ENCODE data around the gene KIRREL1.

KIRREL1 gene

GRCh38 chr1:158119976-158120653, 126.7 kb downstream of the KIRREL1 start:
- Histone ChIP-seq H3K9me3 (ENCODE audit: severe bottlenecking) (no peaks in the 10 kb centered on the region), H3K36me3 (no peaks in the 10 kb centered on the region), H3K27me3 (ENCODE audit: insufficient read depth, low read depth, severe bottlenecking) (peaks cover 28% of the 10 kb centered on the region), H3K4me3 (ENCODE audit: low read depth, low read length) (no peak overlapping the region), H3K27ac (no peak overlapping the region)
- no peak for DNase-seq
- TF ChIP-seq, protein P1, sequence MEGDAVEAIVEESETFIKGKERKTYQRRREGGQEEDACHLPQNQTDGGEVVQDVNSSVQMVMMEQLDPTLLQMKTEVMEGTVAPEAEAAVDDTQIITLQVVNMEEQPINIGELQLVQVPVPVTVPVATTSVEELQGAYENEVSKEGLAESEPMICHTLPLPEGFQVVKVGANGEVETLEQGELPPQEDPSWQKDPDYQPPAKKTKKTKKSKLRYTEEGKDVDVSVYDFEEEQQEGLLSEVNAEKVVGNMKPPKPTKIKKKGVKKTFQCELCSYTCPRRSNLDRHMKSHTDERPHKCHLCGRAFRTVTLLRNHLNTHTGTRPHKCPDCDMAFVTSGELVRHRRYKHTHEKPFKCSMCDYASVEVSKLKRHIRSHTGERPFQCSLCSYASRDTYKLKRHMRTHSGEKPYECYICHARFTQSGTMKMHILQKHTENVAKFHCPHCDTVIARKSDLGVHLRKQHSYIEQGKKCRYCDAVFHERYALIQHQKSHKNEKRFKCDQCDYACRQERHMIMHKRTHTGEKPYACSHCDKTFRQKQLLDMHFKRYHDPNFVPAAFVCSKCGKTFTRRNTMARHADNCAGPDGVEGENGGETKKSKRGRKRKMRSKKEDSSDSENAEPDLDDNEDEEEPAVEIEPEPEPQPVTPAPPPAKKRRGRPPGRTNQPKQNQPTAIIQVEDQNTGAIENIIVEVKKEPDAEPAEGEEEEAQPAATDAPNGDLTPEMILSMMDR (IDR thresholded peaks at IDR 0.05; ENCODE audit: low read depth, low read length): no peak

DNA sequence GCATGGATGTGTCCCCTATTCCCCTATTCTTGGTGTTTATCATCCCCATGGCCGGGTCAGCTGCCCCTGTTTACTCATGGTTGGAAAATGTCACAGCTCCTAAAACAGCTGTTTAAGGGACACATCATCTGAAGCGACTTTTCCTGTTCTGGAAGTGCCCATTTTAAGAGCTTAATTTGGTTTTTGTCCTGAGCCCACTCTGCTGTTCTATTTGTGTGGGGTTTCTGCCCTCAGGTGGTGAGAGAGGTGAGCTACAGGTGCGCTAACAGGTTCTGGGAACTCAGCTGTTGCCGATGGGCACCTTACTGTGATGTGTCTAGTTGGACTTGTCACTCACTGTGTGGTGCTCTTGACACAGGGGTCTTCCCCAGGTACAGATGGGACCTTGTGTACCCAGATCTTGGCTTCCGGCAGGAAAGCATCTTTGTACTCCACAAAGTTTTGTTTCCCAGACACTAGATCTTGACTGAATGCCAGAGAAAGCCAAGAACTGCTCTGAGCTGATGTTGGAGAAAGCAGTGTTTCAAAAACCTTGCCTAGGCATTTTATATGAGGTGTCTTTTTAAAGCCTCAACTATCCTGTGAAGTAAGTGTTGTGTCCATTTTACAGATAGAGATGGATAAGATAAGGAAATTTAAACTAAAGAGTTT, 128.3 kb downstream of the KIRREL1 start:
- Histone ChIP-seq H3K27ac (no peak overlapping the region), H3K9me3 (ENCODE audit: severe bottlenecking) (no peaks in the 10 kb centered on the region), H3K4me3 (ENCODE audit: low read depth, low read length) (no peak overlapping the region), H3K36me3 (no peaks in the 10 kb centered on the region), H3K27me3 (ENCODE audit: insufficient read depth, low read depth, severe bottlenecking) (peaks cover 43% of the 10 kb centered on the region)
- DNase-seq: peak; percentile 78
- TF ChIP-seq, protein P1 (IDR thresholded peaks at IDR 0.05; ENCODE audit: low read depth, low read length): peak; percentile 97

DNA sequence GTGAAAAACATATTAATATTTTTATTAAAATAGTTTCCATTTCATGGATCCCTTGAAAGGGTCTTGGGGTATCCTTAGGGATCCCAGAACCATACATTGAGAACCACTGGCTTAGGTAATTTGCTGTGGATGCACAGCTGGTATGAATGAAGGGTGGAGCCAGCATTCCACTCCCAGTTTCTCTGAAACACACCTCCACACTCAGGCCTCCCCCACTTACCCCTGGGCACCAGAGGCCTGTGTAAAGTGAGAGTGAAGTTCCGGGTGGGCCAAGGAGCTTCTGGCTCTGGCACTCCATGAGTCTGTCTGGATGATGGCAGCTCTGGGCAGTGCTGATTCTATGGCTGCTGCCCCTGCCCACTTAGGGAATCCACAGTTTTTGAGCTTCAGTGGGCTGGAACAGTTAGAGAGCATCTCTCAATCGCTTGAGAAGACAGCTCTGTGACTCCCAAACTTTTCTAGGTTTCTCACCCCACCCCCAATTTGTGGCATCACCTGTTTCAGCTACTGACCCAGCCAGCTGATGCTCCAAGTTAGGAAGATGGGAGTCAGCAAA, 129.5 kb downstream of the KIRREL1 start:
- Histone ChIP-seq H3K4me3 (ENCODE audit: low read depth, low read length) (no peak overlapping the region), H3K27ac (no peak overlapping the region), H3K27me3 (ENCODE audit: insufficient read depth, low read depth, severe bottlenecking) (peaks cover 53% of the 10 kb centered on the region), H3K36me3 (no peaks in the 10 kb centered on the region), H3K9me3 (ENCODE audit: severe bottlenecking) (no peaks in the 10 kb centered on the region)
- DNase-seq: no peak
- TF ChIP-seq, protein P1 (IDR thresholded peaks at IDR 0.05; ENCODE audit: low read depth, low read length): no peak

DNA sequence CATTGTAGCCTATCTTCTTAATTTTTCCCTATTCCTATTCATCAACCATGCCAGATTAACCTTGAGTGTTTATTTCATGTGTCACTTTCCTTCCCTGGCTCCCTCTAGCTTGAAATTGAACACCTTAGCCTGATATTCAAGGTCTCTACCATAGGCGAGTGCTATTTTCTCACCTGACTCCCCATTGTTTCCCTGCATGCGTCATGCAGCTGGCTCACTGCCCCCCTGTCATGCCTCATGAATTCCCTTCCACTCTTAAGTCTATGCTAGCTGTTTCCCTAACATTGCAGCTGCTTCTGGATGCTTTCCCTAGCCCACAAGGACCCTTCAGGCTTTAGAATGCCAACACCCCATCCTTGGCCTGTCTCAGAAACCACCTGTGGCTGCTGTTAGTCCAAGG, 130.6 kb downstream of the KIRREL1 start:
- no peak for DNase-seq
- TF ChIP-seq, protein P1 (IDR thresholded peaks at IDR 0.05; ENCODE audit: low read depth, low read length): no peak

GRCh38 chr1:158124999-158125398, 131.6 kb downstream of the KIRREL1 start:
- no peaks in the 10 kb centered on the region for H3K9me3 ChIP-seq (ENCODE audit: severe bottlenecking)
- peak; percentile 90 for DNase-seq
- TF ChIP-seq, protein P1 (IDR thresholded peaks at IDR 0.05; ENCODE audit: low read depth, low read length): peak; percentile 96
- no peak overlapping the region for H3K4me3 ChIP-seq (ENCODE audit: low read depth, low read length)
- no peaks in the 10 kb centered on the region for H3K36me3 ChIP-seq
- H3K27me3 ChIP-seq (ENCODE audit: insufficient read depth, low read depth, severe bottlenecking): peaks cover 71% of the 10 kb centered on the region
- H3K27ac ChIP-seq: no peak overlapping the region

More for the DNA sequence above, 130.6 kb downstream of the KIRREL1 start:
- H3K9me3 ChIP-seq (ENCODE audit: severe bottlenecking): no peaks in the 10 kb centered on the region
- H3K27ac ChIP-seq: no peak overlapping the region
- H3K27me3 ChIP-seq (ENCODE audit: insufficient read depth, low read depth, severe bottlenecking): peaks cover 62% of the 10 kb centered on the region
- no peak overlapping the region for H3K4me3 ChIP-seq (ENCODE audit: low read depth, low read length)
- no peaks in the 10 kb centered on the region for H3K36me3 ChIP-seq

Data from WERI-Rb-1 (cell line).